Endodermal cell (in vitro differentiated cells): ENCODE measurements around the gene GPR176. TPM values are rescaled to one million over a fixed set of nuclear protein-coding genes. Genes with fewer than 3 reads are reported as not detected.

ENCODE experiments used
- DNase-seq: peaks from one replicate; pipeline ENCODE4 v3.0.0-alpha.2; 2017
- H3K27ac ChIP-seq: 2 replicates; pipeline ENCODE4 v1.5.1; 2013; ENCODE audit warnings: mild to moderate bottlenecking, low read depth, low read length, moderate library complexity
- H3K27me3 ChIP-seq: 2 replicates; pipeline ENCODE4 v1.6.1; 2013; ENCODE audit warnings: mild to moderate bottlenecking, low read length, moderate library complexity; ENCODE audit not compliant: insufficient read depth, control insufficient read depth, poor library complexity, severe bottlenecking
- H3K36me3 ChIP-seq: 2 replicates; pipeline ENCODE4 v1.7.0; 2013; ENCODE audit warnings: mild to moderate bottlenecking, low read length, moderate library complexity; ENCODE audit not compliant: control insufficient read depth, insufficient read depth
- H3K4me1 ChIP-seq: one replicate; pipeline ENCODE4 v1.7.0; 2013; ENCODE audit warnings: low read length; ENCODE audit not compliant: control insufficient read depth, insufficient read depth
- H3K4me3 ChIP-seq: 2 replicates; pipeline ENCODE4 v1.5.1; 2013; ENCODE audit warnings: mild to moderate bottlenecking, low read length, moderate library complexity
- H3K9ac ChIP-seq: 2 replicates; pipeline ENCODE4 v1.6.1; 2013; ENCODE audit warnings: mild to moderate bottlenecking, low read length, moderate library complexity; ENCODE audit not compliant: poor library complexity, severe bottlenecking; ENCODE audit errors: extremely low read depth
- H3K9me3 ChIP-seq: 2 replicates; pipeline ENCODE4 v1.6.1; 2013; ENCODE audit warnings: mild to moderate bottlenecking, low read length, moderate library complexity; ENCODE audit not compliant: control insufficient read depth
- H3K27ac Mint-ChIP-seq: 2 replicates; pipeline ENCODE4 v1.8.0; 2020; ENCODE audit warnings: mixed read lengths
- H3K27me3 Mint-ChIP-seq: 2 replicates; pipeline ENCODE4 v1.8.0; 2021; ENCODE audit warnings: mild to moderate bottlenecking, mixed read lengths; ENCODE audit not compliant: insufficient read depth
- H3K36me3 Mint-ChIP-seq: 2 replicates; pipeline ENCODE4 v1.8.0; 2020; ENCODE audit warnings: low read depth, mixed read lengths
- H3K4me1 Mint-ChIP-seq: 2 replicates; pipeline ENCODE4 v1.8.0; 2020; ENCODE audit warnings: mixed read lengths
- H3K4me3 Mint-ChIP-seq: 2 replicates; pipeline ENCODE4 v1.8.0; 2020; ENCODE audit warnings: mild to moderate bottlenecking, moderate library complexity, mixed read lengths
- H3K9me3 Mint-ChIP-seq: 2 replicates; pipeline ENCODE4 v1.8.0; 2020; ENCODE audit warnings: mild to moderate bottlenecking, mixed read lengths
- CTCF ChIP-seq: fragments of 200-600 bp; sonication (generic); conservative IDR thresholded peaks from 2 replicates; pipeline ENCODE4 v1.5.0; 2021; ENCODE audit warnings: antibody characterized with exemption, mild to moderate bottlenecking
- WGBS, 2 experiments: methylation state at CpG; one replicate each; pipeline versions ENCODE4 v1.1.5 to v1.1.7; 2013; ENCODE audit warnings: missing lambda C conversion rate in 2 of 2, mixed read lengths in 1 of 2; ENCODE audit not compliant: insufficient coverage in 1 of 2, insufficient read length in 1 of 2; 5-methylcytosine and 5-hydroxymethylcytosine counted together
- total RNA-seq, 2 donors: library from RNA; stranded (reverse); fragmentation: NEBNext Ultra II Directional in 1 of 2; extraction: Animal tissue kit (Norgen Biotek cat#: 25700) in 1 of 2; gene quantifications; 2 replicates in 1 of 2; 3 replicates in 1 of 2; pipeline ENCODE4 v1.2.1, GENCODE V29; 2021

The GPR176 gene
- total RNA-seq, 2 donors from 2014 or later = 26.0 to 31.1 TPM

GRCh38 chr15:39919411-39919747 is 687 bp downstream of the GPR176 start:
- WGBS, 2 experiments = 7 to 15% methylated on average over 8 to 13 of the region's 15 CpGs
- TF ChIP-seq CTCF = no peak
- Mint-ChIP-seq H3K4me3 (peak overlapping the region; percentile 80), H3K9me3 (peaks cover 7% of the 10 kb centered on the region), H3K36me3 (peaks cover 12% of the 10 kb centered on the region), H3K27ac (peak overlapping the region; percentile 74), H3K27me3 (peaks cover 10% of the 10 kb centered on the region), H3K4me1 (peaks cover 22% of the 10 kb centered on the region)
- H3K4me1 ChIP-seq = no peaks in the 10 kb centered on the region
- no peak for DNase-seq
- peaks cover 25% of the 10 kb centered on the region for H3K27me3 ChIP-seq
- peak overlapping the region; percentile 8 for H3K9ac ChIP-seq
- peak overlapping the region; percentile 76 for H3K4me3 ChIP-seq
- no peaks in the 10 kb centered on the region for H3K36me3 ChIP-seq
- H3K27ac ChIP-seq = no peak overlapping the region
- peaks cover 7% of the 10 kb centered on the region for H3K9me3 ChIP-seq

GRCh38 chr15:39918688-39919385 is 1.2 kb downstream of the GPR176 start:
- no peak overlapping the region for H3K9ac ChIP-seq

GRCh38 chr15:39914977-39915376 is 5.1 kb downstream of the GPR176 start:
- H3K27ac ChIP-seq = no peak overlapping the region
- peaks cover 7% of the 10 kb centered on the region for H3K9me3 ChIP-seq
- 88 to 90% methylated on average over 2 of the region's 2 CpGs for WGBS, 2 experiments
- Mint-ChIP-seq H3K27me3 (peaks cover 10% of the 10 kb centered on the region), H3K9me3 (peaks cover 7% of the 10 kb centered on the region), H3K27ac (no peak overlapping the region), H3K4me3 (no peak overlapping the region), H3K36me3 (peaks cover 15% of the 10 kb centered on the region), H3K4me1 (peaks cover 10% of the 10 kb centered on the region)
- H3K36me3 ChIP-seq = no peaks in the 10 kb centered on the region
- no peaks in the 10 kb centered on the region for H3K4me1 ChIP-seq
- TF ChIP-seq CTCF = no peak
- no peak overlapping the region for H3K9ac ChIP-seq
- peaks cover 19% of the 10 kb centered on the region for H3K27me3 ChIP-seq
- no peak overlapping the region for H3K4me3 ChIP-seq
- DNase-seq = no peak

More at GRCh38 chr15:39918688-39919385, 1.2 kb downstream of the GPR176 start:
- H3K36me3 Mint-ChIP-seq = peaks cover 12% of the 10 kb centered on the region
- Histone ChIP-seq H3K27me3 (peaks cover 25% of the 10 kb centered on the region), H3K27ac (no peak overlapping the region), H3K9me3 (peaks cover 7% of the 10 kb centered on the region), H3K4me3 (peak overlapping the region; percentile 76), H3K4me1 (no peaks in the 10 kb centered on the region), H3K36me3 (no peaks in the 10 kb centered on the region)
- H3K9me3 Mint-ChIP-seq = peaks cover 7% of the 10 kb centered on the region
- 36 to 48% methylated on average over 3 to 8 of the region's 13 CpGs for WGBS, 2 experiments
- no peak for DNase-seq
- H3K4me3 Mint-ChIP-seq = peak overlapping the region; percentile 80
- H3K27me3 Mint-ChIP-seq = peaks cover 10% of the 10 kb centered on the region
- no peak for TF ChIP-seq CTCF
- H3K4me1 Mint-ChIP-seq = peaks cover 19% of the 10 kb centered on the region
- H3K27ac Mint-ChIP-seq = no peak overlapping the region
